WTC11 (cell line): ENCODE results near the gene CMTM7. TPM values are rescaled to one million over a fixed set of nuclear protein-coding genes. Genes with fewer than 3 reads are reported as not detected.

Experiments used
- ATAC-seq: fragments of 200-7000 bp; cut with Tn5 transposase; 2 replicates; pipeline ENCODE4 v1.10.0; 2021; ENCODE audit warnings: mild to moderate bottlenecking, moderate library complexity
- CTCF ChIA-PET: fragments of 300-600 bp; sonication (Branson Sonifier 250); formaldehyde crosslinking; loops from one replicate; lab custom pipeline; 2021; ENCODE audit warnings: antibody characterized with exemption; lab: Charles Lee
- POLR2A ChIA-PET: fragments of 350-600 bp; sonication (Branson Sonifier 250); formaldehyde crosslinking; loops from one replicate; lab custom pipeline; 2021; ENCODE audit warnings: antibody characterized with exemption; lab: Charles Lee
- DNase-seq: peaks from one replicate; pipeline ENCODE4 v3.0.0; 2021; ENCODE audit warnings: low spot score
- H3K27ac Mint-ChIP-seq: 2 replicates; pipeline ENCODE4 v1.8.0; 2021; ENCODE audit warnings: mixed read lengths
- H3K27me3 Mint-ChIP-seq: 2 replicates; pipeline ENCODE4 v1.8.0; 2021; ENCODE audit warnings: low read depth, mild to moderate bottlenecking, moderate library complexity, mixed read lengths
- H3K36me3 Mint-ChIP-seq: 2 replicates; pipeline ENCODE4 v1.8.0; 2021; ENCODE audit warnings: mixed read lengths
- H3K4me1 Mint-ChIP-seq: 2 replicates; pipeline ENCODE4 v1.8.0; 2022; ENCODE audit warnings: mixed read lengths
- H3K4me3 Mint-ChIP-seq: 2 replicates; pipeline ENCODE4 v1.8.0; 2021; ENCODE audit warnings: mild to moderate bottlenecking, moderate library complexity, mixed read lengths
- H3K9me3 Mint-ChIP-seq: 2 replicates; pipeline ENCODE4 v1.8.0; 2021; ENCODE audit warnings: mixed read lengths
- ATF2 ChIP-seq: sonication (generic); formaldehyde crosslinking; IDR thresholded peaks from 2 replicates; pipeline ENCODE4 v1.8.1; 2022; ENCODE audit warnings: low read depth, missing genetic modification reagents, borderline replicate concordance
- CBFB ChIP-seq: sonication (generic); formaldehyde crosslinking; IDR thresholded peaks from 2 replicates; pipeline ENCODE4 v1.8.1; 2022; ENCODE audit warnings: mild to moderate bottlenecking, low read depth, missing genetic modification reagents
- ELF4 ChIP-seq: sonication (generic); formaldehyde crosslinking; IDR thresholded peaks from 2 replicates; pipeline ENCODE4 v1.8.1; 2022; ENCODE audit warnings: low read depth, mild to moderate bottlenecking, moderate library complexity, missing genetic modification reagents
- EMX1 ChIP-seq: fragments of 250-450 bp; sonication (Bioruptor Pico); IDR thresholded peaks from 2 replicates; pipeline ENCODE4 v1.8.0; 2021; ENCODE audit warnings: mild to moderate bottlenecking
- ESRRA ChIP-seq: sonication (generic); formaldehyde crosslinking; IDR thresholded peaks from 2 replicates; pipeline ENCODE4 v1.8.1; 2022; ENCODE audit warnings: mild to moderate bottlenecking, missing genetic modification reagents, borderline replicate concordance
- IRF1 ChIP-seq: sonication (generic); formaldehyde crosslinking; IDR thresholded peaks from 2 replicates; pipeline ENCODE4 v1.8.0; 2023; ENCODE audit warnings: missing genetic modification reagents
- JUN ChIP-seq: sonication (generic); formaldehyde crosslinking; IDR thresholded peaks from 2 replicates; pipeline ENCODE4 v1.8.0; 2023; ENCODE audit warnings: mild to moderate bottlenecking, missing genetic modification reagents
- OVOL2 ChIP-seq: fragments of 250-450 bp; sonication (Bioruptor Pico); IDR thresholded peaks from 2 replicates; pipeline ENCODE4 v1.9.0; 2021; ENCODE audit warnings: mild to moderate bottlenecking, borderline replicate concordance
- PRDM15 ChIP-seq: sonication (generic); formaldehyde crosslinking; IDR thresholded peaks from 2 replicates; pipeline ENCODE4 v1.8.0; 2022; ENCODE audit warnings: missing genetic modification reagents
- RELA ChIP-seq: sonication (generic); formaldehyde crosslinking; IDR thresholded peaks from 2 replicates; pipeline ENCODE4 v1.8.1; 2022; ENCODE audit warnings: missing genetic modification reagents, mild to moderate bottlenecking, borderline replicate concordance
- RORB ChIP-seq: fragments of 250-450 bp; sonication (Bioruptor Pico); IDR thresholded peaks from 2 replicates; pipeline ENCODE4 v1.9.0; 2021; ENCODE audit warnings: mild to moderate bottlenecking
- SMAD4 ChIP-seq: sonication (generic); formaldehyde crosslinking; IDR thresholded peaks from 2 replicates; pipeline ENCODE4 v1.8.0; 2022; ENCODE audit warnings: mild to moderate bottlenecking, missing genetic modification reagents
- ZNF121 ChIP-seq: sonication (generic); formaldehyde crosslinking; IDR thresholded peaks from 2 replicates; pipeline ENCODE4 v1.8.0; 2023; ENCODE audit warnings: missing genetic modification reagents
- ZNF219 ChIP-seq: sonication (generic); formaldehyde crosslinking; IDR thresholded peaks from 2 replicates; pipeline ENCODE4 v1.8.0; 2023; ENCODE audit warnings: missing genetic modification reagents, mild to moderate bottlenecking, borderline replicate concordance
- total RNA-seq: library from RNA; stranded (reverse); gene quantifications from 3 replicates; pipeline ENCODE4 v1.2.3, GENCODE V29; 2021
- TF ChIP-seq, protein P1 (sequence below): sonication (generic); formaldehyde crosslinking; IDR thresholded peaks from 2 replicates; pipeline ENCODE4 v1.8.1; 2022; ENCODE audit warnings: mild to moderate bottlenecking, missing genetic modification reagents, moderate library complexity, borderline replicate concordance
- TF ChIP-seq, protein P2 (sequence below): sonication (generic); formaldehyde crosslinking; IDR thresholded peaks from 2 replicates; pipeline ENCODE4 v1.8.0; 2022; ENCODE audit warnings: mild to moderate bottlenecking, missing genetic modification reagents
- TF ChIP-seq, protein P3 (sequence below): sonication (generic); formaldehyde crosslinking; IDR thresholded peaks from 2 replicates; pipeline ENCODE4 v1.8.1; 2023; ENCODE audit warnings: mild to moderate bottlenecking, missing genetic modification reagents, moderate library complexity
- TF ChIP-seq, protein P4 (sequence below): sonication (generic); formaldehyde crosslinking; IDR thresholded peaks from 2 replicates; pipeline ENCODE4 v1.8.0; 2022; ENCODE audit warnings: mild to moderate bottlenecking, missing genetic modification reagents

CMTM7 gene
- total RNA-seq, 1 experiment from 2014 or later = 23.4 TPM

DNA sequence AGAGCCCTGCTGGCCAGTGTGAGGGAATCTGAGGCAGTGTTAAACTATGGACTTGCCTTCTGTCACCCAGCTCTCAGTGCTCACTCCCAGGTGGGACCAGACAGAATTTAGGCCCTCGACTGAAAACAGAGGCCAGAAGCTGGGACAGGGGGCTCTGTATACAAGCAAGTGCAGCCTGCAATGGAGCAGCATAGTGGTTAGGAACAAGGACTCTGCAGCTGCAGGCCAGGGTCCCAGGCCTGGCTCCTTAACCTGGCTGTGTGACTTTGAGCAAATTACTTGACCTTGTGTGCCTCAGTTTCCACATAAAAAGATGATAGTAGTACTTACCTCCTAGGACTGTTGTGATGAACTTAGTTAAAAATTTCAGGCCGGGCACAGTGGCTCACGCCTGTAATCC is 39.8 kb downstream of the CMTM7 start:
- TF ChIP-seq RELA (CRISPR knock-in tag) (no peak), RORB (CRISPR knock-in tag) (no peak), EMX1 (CRISPR knock-in tag) (no peak), ZNF121 (no peak), CBFB (no peak), ATF2 (CRISPR knock-in tag) (no peak), ESRRA (CRISPR knock-in tag) (no peak), ZNF219 (CRISPR knock-in tag) (no peak), OVOL2 (no peak), ELF4 (CRISPR knock-in tag) (no peak), PRDM15 (CRISPR knock-in tag) (no peak), IRF1 (CRISPR knock-in tag) (no peak), JUN (no peak), SMAD4 (CRISPR knock-in tag) (no peak)
- TF ChIP-seq, protein P1, sequence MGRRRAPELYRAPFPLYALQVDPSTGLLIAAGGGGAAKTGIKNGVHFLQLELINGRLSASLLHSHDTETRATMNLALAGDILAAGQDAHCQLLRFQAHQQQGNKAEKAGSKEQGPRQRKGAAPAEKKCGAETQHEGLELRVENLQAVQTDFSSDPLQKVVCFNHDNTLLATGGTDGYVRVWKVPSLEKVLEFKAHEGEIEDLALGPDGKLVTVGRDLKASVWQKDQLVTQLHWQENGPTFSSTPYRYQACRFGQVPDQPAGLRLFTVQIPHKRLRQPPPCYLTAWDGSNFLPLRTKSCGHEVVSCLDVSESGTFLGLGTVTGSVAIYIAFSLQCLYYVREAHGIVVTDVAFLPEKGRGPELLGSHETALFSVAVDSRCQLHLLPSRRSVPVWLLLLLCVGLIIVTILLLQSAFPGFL (CRISPR knock-in tag) = no peak
- TF ChIP-seq, protein P2, sequence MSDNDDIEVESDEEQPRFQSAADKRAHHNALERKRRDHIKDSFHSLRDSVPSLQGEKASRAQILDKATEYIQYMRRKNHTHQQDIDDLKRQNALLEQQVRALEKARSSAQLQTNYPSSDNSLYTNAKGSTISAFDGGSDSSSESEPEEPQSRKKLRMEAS (CRISPR knock-in tag) = no peak
- TF ChIP-seq, protein P3, sequence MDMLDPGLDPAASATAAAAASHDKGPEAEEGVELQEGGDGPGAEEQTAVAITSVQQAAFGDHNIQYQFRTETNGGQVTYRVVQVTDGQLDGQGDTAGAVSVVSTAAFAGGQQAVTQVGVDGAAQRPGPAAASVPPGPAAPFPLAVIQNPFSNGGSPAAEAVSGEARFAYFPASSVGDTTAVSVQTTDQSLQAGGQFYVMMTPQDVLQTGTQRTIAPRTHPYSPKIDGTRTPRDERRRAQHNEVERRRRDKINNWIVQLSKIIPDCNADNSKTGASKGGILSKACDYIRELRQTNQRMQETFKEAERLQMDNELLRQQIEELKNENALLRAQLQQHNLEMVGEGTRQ = no peak
- TF ChIP-seq, protein P4, sequence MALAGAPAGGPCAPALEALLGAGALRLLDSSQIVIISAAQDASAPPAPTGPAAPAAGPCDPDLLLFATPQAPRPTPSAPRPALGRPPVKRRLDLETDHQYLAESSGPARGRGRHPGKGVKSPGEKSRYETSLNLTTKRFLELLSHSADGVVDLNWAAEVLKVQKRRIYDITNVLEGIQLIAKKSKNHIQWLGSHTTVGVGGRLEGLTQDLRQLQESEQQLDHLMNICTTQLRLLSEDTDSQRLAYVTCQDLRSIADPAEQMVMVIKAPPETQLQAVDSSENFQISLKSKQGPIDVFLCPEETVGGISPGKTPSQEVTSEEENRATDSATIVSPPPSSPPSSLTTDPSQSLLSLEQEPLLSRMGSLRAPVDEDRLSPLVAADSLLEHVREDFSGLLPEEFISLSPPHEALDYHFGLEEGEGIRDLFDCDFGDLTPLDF (CRISPR knock-in tag) = no peak
- DNase-seq = no peak
- H3K4me1 Mint-ChIP-seq = peaks cover 11% of the 10 kb centered on the region; the same call in 1 of the 2 replicates
- POLR2A ChIA-PET = no interaction called here
- no peak for ATAC-seq
- H3K9me3 Mint-ChIP-seq = no peaks in the 10 kb centered on the region
- no peaks in the 10 kb centered on the region for H3K27me3 Mint-ChIP-seq
- CTCF ChIA-PET = no interaction called here
- no peak overlapping the region for H3K27ac Mint-ChIP-seq
- H3K36me3 Mint-ChIP-seq = no peaks in the 10 kb centered on the region
- H3K4me3 Mint-ChIP-seq = no peak overlapping the region
